Naive B cell (primary cell): ENCODE results near the gene ZNF554. TPM values are rescaled to one million over a fixed set of nuclear protein-coding genes. Genes with fewer than 3 reads are reported as not detected.

Experiments used
- ATAC-seq, 2 donors: fragments of 150-1000 bp; cut with Tn5 transposase; 2 replicates each; pipeline ENCODE4 v1.10.0; 2021; ENCODE audit warnings: low read depth in 2 of 2, mild to moderate bottlenecking in 2 of 2, moderate library complexity in 2 of 2
- DNase-seq: peaks from one replicate; pipeline ENCODE4 v3.0.0; 2022
- H3K27ac Mint-ChIP-seq, 6 donors: one replicate each; pipeline ENCODE4 v1.8.0; 2020 to 2022; ENCODE audit warnings: mild to moderate bottlenecking in 6 of 6, mixed read lengths in 6 of 6, moderate library complexity in 5 of 6, inconsistent platforms in 2 of 6
- H3K27me3 Mint-ChIP-seq, 3 donors: one replicate each; pipeline ENCODE4 v1.8.0; 2021 to 2022; ENCODE audit warnings: mixed read lengths in 3 of 3, mild to moderate bottlenecking in 1 of 3
- H3K36me3 Mint-ChIP-seq, 2 donors: one replicate each; pipeline ENCODE4 v1.8.0; 2020 to 2022; ENCODE audit warnings: mixed read lengths in 2 of 2, inconsistent platforms in 1 of 2, mild to moderate bottlenecking in 1 of 2
- H3K4me1 Mint-ChIP-seq, 3 donors: one replicate each; pipeline ENCODE4 v1.8.0; 2020 to 2022; ENCODE audit warnings: mixed read lengths in 3 of 3, inconsistent platforms in 1 of 3, mild to moderate bottlenecking in 1 of 3, moderate library complexity in 1 of 3
- H3K4me3 Mint-ChIP-seq, 8 donors: one replicate each; pipeline ENCODE4 v1.8.0; 2020 to 2022; ENCODE audit warnings: mild to moderate bottlenecking in 8 of 8, mixed read lengths in 8 of 8, moderate library complexity in 8 of 8, inconsistent platforms in 2 of 8
- H3K9me3 Mint-ChIP-seq, 7 donors: one replicate each; pipeline ENCODE4 v1.8.0; 2020 to 2022; ENCODE audit warnings: mixed read lengths in 7 of 7, mild to moderate bottlenecking in 5 of 7, inconsistent platforms in 2 of 7, moderate library complexity in 1 of 7
- polyA plus RNA-seq, 6 donors: library from polyadenylated mRNA; unstranded; fragments of 300-500 nt; fragmentation: Illumina TruSeq; gene quantifications; one replicate each; pipeline ENCODE4 v1.2.3, GENCODE V29; 2021; ENCODE audit warnings: low read depth in 6 of 6

Gene ZNF554
- polyA plus RNA-seq, 6 donors from 2014 or later, result 0.70 to 6.3 (median 3.0) TPM

GRCh38 chr19:2805991-2806649 is 13.5 kb upstream of the ZNF554 start:
- H3K27me3 Mint-ChIP-seq, result no peaks in the 10 kb centered on the region
- peak overlapping the region in 1 of 6 donors; percentile 64 for H3K27ac Mint-ChIP-seq
- ATAC-seq (no peak), DNase-seq (no peak)
- peaks cover 3 to 13% (median 5%) of the 10 kb centered on the region in 3 donors for H3K4me1 Mint-ChIP-seq
- H3K36me3 Mint-ChIP-seq, result peaks cover 4 to 27% of the 10 kb centered on the region in 2 donors
- H3K4me3 Mint-ChIP-seq, result no peak overlapping the region
- H3K9me3 Mint-ChIP-seq, result no peaks in the 10 kb centered on the region

GRCh38 chr19:2806736-2807378 is 12.8 kb upstream of the ZNF554 start:
- ATAC-seq (no peak), DNase-seq (no peak)
- H3K9me3 Mint-ChIP-seq, result no peaks in the 10 kb centered on the region
- H3K36me3 Mint-ChIP-seq, result peaks cover 4 to 21% of the 10 kb centered on the region in 2 donors
- H3K4me3 Mint-ChIP-seq, result no peak overlapping the region
- no peaks in the 10 kb centered on the region for H3K27me3 Mint-ChIP-seq
- H3K27ac Mint-ChIP-seq, result no peak overlapping the region
- peaks cover 3 to 11% (median 5%) of the 10 kb centered on the region in 3 donors for H3K4me1 Mint-ChIP-seq

- Mint-ChIP-seq H3K4me3 (no peak overlapping the region), H3K27ac (no peak overlapping the region), H3K4me1 (peaks cover 1 to 9% (median 3%) of the 10 kb centered on the region in 3 donors), H3K27me3 (no peaks in the 10 kb centered on the region), H3K9me3 (no peaks in the 10 kb centered on the region), H3K36me3 (peaks cover 4 to 14% of the 10 kb centered on the region in 2 donors)
- no peak for ATAC-seq
- no peak for DNase-seq
These were observed 12.1 kb upstream of the ZNF554 start for GRCh38 chr19:2807379-2808128.

- no peak overlapping the region for H3K4me3 Mint-ChIP-seq
- peaks cover 0 to 5% (median 1%) of the 10 kb centered on the region in 3 donors for H3K4me1 Mint-ChIP-seq
- no peak for ATAC-seq
- peaks cover 4 to 9% of the 10 kb centered on the region in 2 donors for H3K36me3 Mint-ChIP-seq
- no peak for DNase-seq
- no peak overlapping the region for H3K27ac Mint-ChIP-seq
- H3K27me3 Mint-ChIP-seq, result no peaks in the 10 kb centered on the region
- no peaks in the 10 kb centered on the region for H3K9me3 Mint-ChIP-seq
These were observed 11.3 kb upstream of the ZNF554 start for GRCh38 chr19:2808129-2808941.

DNA sequence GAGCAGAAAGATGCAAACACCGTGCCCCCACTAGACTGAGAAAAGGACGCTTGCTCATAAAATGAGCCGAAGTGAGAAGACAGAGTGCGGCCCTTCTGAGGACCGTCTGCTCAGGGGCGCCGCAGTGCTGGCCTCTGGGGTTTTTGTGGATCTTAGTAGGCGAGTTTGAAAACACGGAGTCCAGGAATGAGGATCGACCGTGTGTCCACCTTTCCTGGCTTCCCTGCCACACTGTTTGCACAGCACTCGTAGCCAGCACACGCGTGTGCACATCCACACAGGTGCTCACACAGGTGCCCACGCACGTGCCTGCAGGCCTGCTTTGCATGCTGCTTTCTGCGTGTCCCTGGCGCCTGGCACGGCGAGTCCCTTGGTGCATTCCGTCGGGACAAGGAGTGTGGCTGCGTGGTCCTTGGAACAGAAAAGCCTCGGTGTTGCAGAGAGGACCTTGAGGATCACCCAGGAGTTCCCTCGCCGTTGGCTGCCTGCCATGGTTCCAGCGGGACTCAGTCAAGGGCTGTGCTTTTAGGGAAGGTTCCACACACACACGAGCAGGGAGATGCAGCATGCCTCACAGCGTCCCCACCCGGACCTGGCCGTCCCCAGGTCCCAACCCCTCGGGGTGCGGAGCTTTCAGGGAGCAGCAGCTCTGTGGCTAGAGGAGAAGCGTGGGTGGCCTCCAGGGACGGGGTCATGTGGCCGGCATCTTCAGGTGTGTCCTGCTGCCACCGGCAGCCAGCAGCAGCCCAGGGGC is 10.1 kb upstream of the ZNF554 start:
- DNase-seq (no peak), ATAC-seq (no peak)
- Mint-ChIP-seq H3K9me3 (no peaks in the 10 kb centered on the region), H3K36me3 (peaks cover 4 to 9% of the 10 kb centered on the region in 2 donors), H3K27ac (no peak overlapping the region), H3K4me1 (peaks cover 0 to 1% (median 0%) of the 10 kb centered on the region in 3 donors), H3K27me3 (no peaks in the 10 kb centered on the region), H3K4me3 (no peak overlapping the region)

GRCh38 chr19:2810141-2811091 is 9.3 kb upstream of the ZNF554 start:
- peaks cover 0 to 1% (median 0%) of the 10 kb centered on the region in 3 donors for H3K4me1 Mint-ChIP-seq
- DNase-seq (no peak), ATAC-seq (no peak)
- no peaks in the 10 kb centered on the region for H3K9me3 Mint-ChIP-seq
- no peaks in the 10 kb centered on the region for H3K27me3 Mint-ChIP-seq
- peak overlapping the region in 1 of 6 donors; percentile 70 for H3K27ac Mint-ChIP-seq
- no peak overlapping the region for H3K4me3 Mint-ChIP-seq
- peaks cover 4 to 9% of the 10 kb centered on the region in 2 donors for H3K36me3 Mint-ChIP-seq

DNA sequence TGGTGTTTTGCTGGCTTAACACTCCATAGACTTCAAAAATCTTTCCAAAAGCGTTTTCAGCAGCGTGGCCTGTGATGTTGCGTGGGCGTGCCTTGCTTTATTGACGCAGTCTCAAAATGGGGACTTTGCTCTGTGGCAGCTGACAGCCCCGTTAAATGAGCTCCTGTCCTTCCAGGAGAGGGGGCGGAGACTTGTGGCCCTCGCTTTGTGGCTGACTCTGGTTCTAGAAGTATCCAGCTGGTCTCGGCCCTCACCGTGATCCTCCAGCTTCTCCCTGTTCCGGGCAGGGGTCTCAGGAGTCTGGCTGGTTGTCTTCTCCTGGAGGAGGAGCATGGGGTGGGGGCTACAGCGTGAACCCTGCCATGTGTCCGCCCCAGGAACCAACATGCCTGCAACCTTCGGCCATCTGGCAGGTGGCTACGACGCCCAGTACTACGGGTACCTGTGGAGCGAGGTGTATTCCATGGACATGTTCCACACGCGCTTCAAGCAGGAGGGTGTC is 8.4 kb upstream of the ZNF554 start:
- Mint-ChIP-seq H3K9me3 (no peaks in the 10 kb centered on the region), H3K27me3 (no peaks in the 10 kb centered on the region), H3K27ac (peak overlapping the region in 1 of 6 donors; percentile 70), H3K36me3 (peaks cover 4 to 9% of the 10 kb centered on the region in 2 donors), H3K4me3 (no peak overlapping the region), H3K4me1 (peaks cover 0 to 1% (median 0%) of the 10 kb centered on the region in 3 donors)
- ATAC-seq (no peak), DNase-seq (no peak)

GRCh38 chr19:2811735-2812413 is 7.8 kb upstream of the ZNF554 start:
- Mint-ChIP-seq H3K27me3 (no peaks in the 10 kb centered on the region), H3K36me3 (peaks cover 4 to 9% of the 10 kb centered on the region in 2 donors), H3K4me3 (no peak overlapping the region), H3K9me3 (no peaks in the 10 kb centered on the region), H3K4me1 (peaks cover 0 to 1% (median 0%) of the 10 kb centered on the region in 3 donors), H3K27ac (no peak overlapping the region)
- DNase-seq, result no peak
- ATAC-seq, result no peak

- no peak for DNase-seq
- no peaks in the 10 kb centered on the region for H3K27me3 Mint-ChIP-seq
- no peak overlapping the region for H3K4me3 Mint-ChIP-seq
- peaks cover 0 to 5% (median 4%) of the 10 kb centered on the region in 3 donors for H3K4me1 Mint-ChIP-seq
- no peak overlapping the region for H3K27ac Mint-ChIP-seq
- H3K9me3 Mint-ChIP-seq, result peaks cover 0 to 2% (median 0%) of the 10 kb centered on the region in 7 donors
- peaks cover 4 to 9% of the 10 kb centered on the region in 2 donors for H3K36me3 Mint-ChIP-seq
- ATAC-seq, result no peak
These were observed 7.0 kb upstream of the ZNF554 start for GRCh38 chr19:2812414-2813234.

DNA sequence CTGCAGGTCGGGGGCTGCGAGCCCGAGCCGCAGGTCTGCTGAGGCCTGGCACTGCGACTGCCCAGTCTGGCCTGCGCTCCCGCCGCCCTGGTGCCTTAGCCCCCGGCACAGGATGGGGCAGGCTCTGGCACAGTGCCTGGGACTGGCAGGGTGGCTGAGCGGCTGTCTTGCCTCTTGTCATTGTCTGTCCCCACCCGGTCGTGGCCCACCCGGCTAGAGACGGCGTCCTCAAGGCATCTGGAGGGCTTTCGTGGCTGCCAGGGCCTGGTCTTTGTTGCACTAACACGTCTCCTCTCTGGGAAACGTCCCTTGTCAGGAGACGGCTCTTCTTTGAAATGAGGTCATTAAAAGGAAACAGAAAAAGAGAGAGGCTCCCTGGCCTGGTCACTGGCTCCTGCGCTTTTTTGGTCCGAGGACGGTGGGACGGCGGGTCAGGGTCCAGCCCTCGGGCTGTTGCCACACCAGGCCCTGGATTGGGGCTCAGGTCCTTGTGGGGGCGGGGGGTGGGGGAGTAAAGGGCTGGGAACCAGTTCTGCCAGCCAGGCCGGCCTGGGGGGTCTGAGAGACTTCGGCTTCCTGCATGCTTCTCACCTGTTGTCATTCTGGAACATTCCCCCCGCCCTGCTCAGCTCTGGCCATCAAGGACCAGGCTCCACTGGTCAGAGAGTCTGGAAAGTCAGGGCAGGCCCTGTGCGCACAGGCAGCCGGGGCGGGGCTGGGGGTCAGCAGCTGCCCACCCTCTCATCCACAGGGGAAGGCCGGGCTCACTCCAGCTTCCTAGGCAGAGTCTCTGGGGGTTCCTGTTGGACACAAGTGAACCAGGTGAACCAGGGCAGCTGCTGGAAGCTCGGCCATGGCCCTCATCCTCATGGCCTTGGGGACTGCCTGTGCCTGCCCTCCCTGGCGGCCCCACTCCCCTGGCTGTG is 6.2 kb upstream of the ZNF554 start:
- H3K27ac Mint-ChIP-seq, result no peak overlapping the region
- peaks cover 1 to 6% (median 6%) of the 10 kb centered on the region in 3 donors for H3K4me1 Mint-ChIP-seq
- ATAC-seq, result no peak
- H3K36me3 Mint-ChIP-seq, result peaks cover 4 to 9% of the 10 kb centered on the region in 2 donors
- H3K4me3 Mint-ChIP-seq, result no peak overlapping the region
- DNase-seq, result no peak
- peaks cover 0 to 2% (median 0%) of the 10 kb centered on the region in 7 donors for H3K9me3 Mint-ChIP-seq
- H3K27me3 Mint-ChIP-seq, result no peaks in the 10 kb centered on the region
